22Rv1 (cell line): ENCODE data around the gene TXNL1.

ENCODE experiments used
- CTCF ChIP-seq: fragments of 450-650 bp; IDR thresholded peaks from 2 replicates; pipeline ENCODE4 v1.5.1; 2017; ENCODE audit warnings: mild to moderate bottlenecking
- ZFX ChIP-seq: fragments of 450-650 bp; IDR thresholded peaks from 2 replicates; pipeline ENCODE4 v1.6.1; 2017; ENCODE audit warnings: antibody characterized with exemption, borderline replicate concordance

GRCh38 chr18:56662502-56662901 is 24.1 kb upstream of the TXNL1 start:
- TF ChIP-seq CTCF (no peak), ZFX (no peak)
